Mesothelial cell of epicardium (in vitro differentiated cells): ENCODE results near the gene TATDN2. TPM values are rescaled to one million over a fixed set of nuclear protein-coding genes. Genes with fewer than 3 reads are reported as not detected.

Source experiments
- DNase-seq, 2 experiments: peaks; one replicate each; pipeline ENCODE4 v3.0.0; 2021; ENCODE audit warnings: low spot score in 2 of 2; ENCODE audit not compliant: unreplicated experiment in 2 of 2
- H3K27ac Mint-ChIP-seq: 2 replicates; pipeline ENCODE4 v1.8.0; 2021; ENCODE audit warnings: mixed read lengths
- H3K27me3 Mint-ChIP-seq: 2 replicates; pipeline ENCODE4 v1.8.0; 2021; ENCODE audit warnings: low read depth, mixed read lengths
- H3K36me3 Mint-ChIP-seq: 2 replicates; pipeline ENCODE4 v1.8.0; 2021; ENCODE audit warnings: mixed read lengths
- H3K4me1 Mint-ChIP-seq: 2 replicates; pipeline ENCODE4 v1.8.0; 2021; ENCODE audit warnings: mixed read lengths
- H3K4me3 Mint-ChIP-seq: 2 replicates; pipeline ENCODE4 v1.8.0; 2021; ENCODE audit warnings: mild to moderate bottlenecking, moderate library complexity, mixed read lengths
- H3K9me3 Mint-ChIP-seq: 2 replicates; pipeline ENCODE4 v1.8.0; 2021; ENCODE audit warnings: mixed read lengths
- total RNA-seq: library from RNA; stranded (reverse); gene quantifications from 3 replicates; pipeline ENCODE4 v1.2.1, GENCODE V29; 2021
- TF ChIP-seq, protein P1 (sequence below): fragments of 200-600 bp; sonication (generic); IDR thresholded peaks from one replicate; pipeline ENCODE4 v1.5.0; 2021; ENCODE audit warnings: antibody characterized with exemption; ENCODE audit not compliant: unreplicated experiment

Gene TATDN2
- total RNA-seq, 1 donor from 2014 or later, result 40.6 TPM

DNA sequence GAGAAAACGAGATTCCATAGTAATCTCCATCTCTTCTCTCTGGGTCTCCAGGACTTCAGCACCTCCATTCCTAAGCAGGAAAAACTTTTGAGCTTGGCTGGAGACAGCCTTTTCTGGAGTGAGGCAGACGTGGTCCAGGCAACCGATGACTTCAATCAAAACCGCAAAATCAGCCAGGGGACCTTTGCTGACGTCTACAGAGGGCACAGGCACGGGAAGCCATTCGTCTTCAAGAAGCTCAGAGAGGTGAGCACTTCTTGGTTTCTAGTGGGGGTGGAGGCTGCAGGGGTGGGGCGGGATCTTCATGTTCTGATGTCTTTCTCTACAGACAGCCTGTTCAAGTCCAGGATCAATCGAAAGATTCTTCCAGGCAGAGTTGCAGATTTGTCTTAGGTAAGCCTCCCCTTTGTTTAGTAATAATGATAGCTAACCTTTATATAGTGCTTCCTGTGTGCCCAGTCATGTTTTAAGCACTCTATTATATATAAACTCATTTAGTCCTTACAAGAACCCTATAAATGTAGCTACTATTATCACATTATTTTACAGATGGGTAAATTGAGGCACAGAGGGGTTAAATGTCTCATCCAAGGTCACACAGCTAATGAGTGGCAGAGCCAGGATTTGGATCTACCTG lies 35.0 kb upstream of the TATDN2 start:
- H3K4me1 Mint-ChIP-seq, result no peaks in the 10 kb centered on the region
- H3K27me3 Mint-ChIP-seq, result no peaks in the 10 kb centered on the region
- no peaks in the 10 kb centered on the region for H3K36me3 Mint-ChIP-seq
- H3K27ac Mint-ChIP-seq, result no peak overlapping the region
- DNase-seq, result no peak
- H3K9me3 Mint-ChIP-seq, result no peaks in the 10 kb centered on the region
- H3K4me3 Mint-ChIP-seq, result no peak overlapping the region
- TF ChIP-seq, protein P1, sequence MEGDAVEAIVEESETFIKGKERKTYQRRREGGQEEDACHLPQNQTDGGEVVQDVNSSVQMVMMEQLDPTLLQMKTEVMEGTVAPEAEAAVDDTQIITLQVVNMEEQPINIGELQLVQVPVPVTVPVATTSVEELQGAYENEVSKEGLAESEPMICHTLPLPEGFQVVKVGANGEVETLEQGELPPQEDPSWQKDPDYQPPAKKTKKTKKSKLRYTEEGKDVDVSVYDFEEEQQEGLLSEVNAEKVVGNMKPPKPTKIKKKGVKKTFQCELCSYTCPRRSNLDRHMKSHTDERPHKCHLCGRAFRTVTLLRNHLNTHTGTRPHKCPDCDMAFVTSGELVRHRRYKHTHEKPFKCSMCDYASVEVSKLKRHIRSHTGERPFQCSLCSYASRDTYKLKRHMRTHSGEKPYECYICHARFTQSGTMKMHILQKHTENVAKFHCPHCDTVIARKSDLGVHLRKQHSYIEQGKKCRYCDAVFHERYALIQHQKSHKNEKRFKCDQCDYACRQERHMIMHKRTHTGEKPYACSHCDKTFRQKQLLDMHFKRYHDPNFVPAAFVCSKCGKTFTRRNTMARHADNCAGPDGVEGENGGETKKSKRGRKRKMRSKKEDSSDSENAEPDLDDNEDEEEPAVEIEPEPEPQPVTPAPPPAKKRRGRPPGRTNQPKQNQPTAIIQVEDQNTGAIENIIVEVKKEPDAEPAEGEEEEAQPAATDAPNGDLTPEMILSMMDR, result no peak

DNA sequence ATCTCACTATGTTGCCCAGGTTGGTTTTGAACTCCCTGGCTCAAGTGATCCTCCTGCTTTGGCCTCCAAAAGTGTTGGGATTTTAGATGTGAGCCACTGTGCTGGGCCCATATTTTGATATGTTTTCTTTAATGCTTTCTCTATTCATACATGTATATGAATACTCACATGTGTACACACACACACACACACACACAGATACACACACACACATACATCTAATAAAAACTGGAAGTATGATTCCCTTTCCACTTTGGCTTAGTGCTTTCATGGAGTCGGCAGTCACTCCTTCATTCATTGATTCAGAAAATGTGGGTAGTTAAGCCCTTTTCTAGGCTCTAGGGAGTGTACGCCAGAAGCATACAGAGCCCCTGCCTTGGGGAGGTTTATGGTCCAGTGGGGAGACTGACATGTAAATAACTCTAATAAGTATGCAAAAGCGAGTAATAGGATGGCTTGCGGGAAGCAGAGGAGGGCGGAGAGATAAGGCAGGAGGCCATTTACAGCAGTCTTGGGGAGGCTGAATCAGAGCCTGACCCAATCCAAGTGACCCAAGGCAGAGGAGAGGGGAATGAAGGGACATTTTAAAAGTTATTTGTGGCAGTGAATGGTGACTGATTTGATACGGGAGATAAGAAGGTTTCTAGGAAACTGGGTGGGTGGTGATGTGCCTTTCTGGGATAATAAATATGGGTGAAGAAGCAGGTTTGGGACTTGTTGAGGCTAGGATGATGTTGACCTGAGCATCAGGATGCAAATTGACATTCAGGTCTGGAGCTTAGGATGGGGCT lies 32.5 kb upstream of the TATDN2 start:
- TF ChIP-seq, protein P1, result no peak
- DNase-seq, result no peak
- Mint-ChIP-seq H3K27me3 (no peaks in the 10 kb centered on the region), H3K36me3 (no peaks in the 10 kb centered on the region), H3K4me3 (no peak overlapping the region), H3K27ac (no peak overlapping the region), H3K4me1 (peaks cover 6% of the 10 kb centered on the region), H3K9me3 (no peaks in the 10 kb centered on the region)

DNA sequence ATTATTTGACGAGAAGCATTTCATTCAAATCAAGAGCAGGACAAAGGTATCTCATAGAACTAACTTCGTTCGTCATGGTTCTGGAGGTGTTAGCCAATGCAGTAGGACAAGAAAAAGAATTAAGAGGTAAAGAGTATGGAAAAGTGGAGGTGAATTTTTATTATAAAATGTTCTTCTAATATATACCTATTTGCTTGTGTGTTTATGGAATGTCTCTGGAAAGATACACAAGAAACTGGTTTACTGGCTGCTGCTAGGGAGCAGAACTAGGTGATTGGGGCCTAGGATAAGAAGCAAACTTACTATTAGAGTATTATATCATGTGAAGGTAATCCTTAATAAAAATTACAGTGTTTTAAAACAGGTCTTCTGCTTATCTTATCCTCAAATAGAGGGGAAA lies 30.9 kb upstream of the TATDN2 start:
- Mint-ChIP-seq H3K27me3 (no peaks in the 10 kb centered on the region), H3K9me3 (no peaks in the 10 kb centered on the region), H3K4me1 (peaks cover 6% of the 10 kb centered on the region), H3K27ac (no peak overlapping the region), H3K4me3 (no peak overlapping the region), H3K36me3 (peaks cover 2% of the 10 kb centered on the region)
- TF ChIP-seq, protein P1, result no peak
- DNase-seq, result no peak

DNA sequence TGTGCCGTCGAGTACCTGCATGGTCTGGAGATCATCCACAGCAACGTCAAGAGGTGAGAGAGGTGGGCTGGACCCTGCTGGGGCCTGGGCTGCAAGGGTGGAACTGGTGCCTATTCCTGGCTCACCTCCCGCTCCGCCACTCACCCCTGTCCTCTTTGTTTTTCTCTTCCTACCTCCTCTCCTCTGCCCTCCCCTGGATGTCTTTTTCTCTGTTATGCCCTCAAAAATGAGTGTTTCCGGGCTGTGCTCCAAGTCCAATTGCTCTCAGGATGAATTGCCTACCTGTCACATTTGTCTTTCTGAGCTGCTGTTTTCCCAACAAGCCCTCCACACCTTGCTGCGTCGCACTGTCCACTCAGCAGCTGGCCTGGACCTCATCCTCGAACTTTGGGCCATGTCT lies 28.5 kb upstream of the TATDN2 start:
- Mint-ChIP-seq H3K27me3 (no peaks in the 10 kb centered on the region), H3K27ac (peak overlapping the region; percentile 7), H3K4me3 (no peak overlapping the region), H3K36me3 (peaks cover 2% of the 10 kb centered on the region), H3K9me3 (no peaks in the 10 kb centered on the region), H3K4me1 (peaks cover 8% of the 10 kb centered on the region)
- TF ChIP-seq, protein P1, result no peak
- no peak for DNase-seq

DNA sequence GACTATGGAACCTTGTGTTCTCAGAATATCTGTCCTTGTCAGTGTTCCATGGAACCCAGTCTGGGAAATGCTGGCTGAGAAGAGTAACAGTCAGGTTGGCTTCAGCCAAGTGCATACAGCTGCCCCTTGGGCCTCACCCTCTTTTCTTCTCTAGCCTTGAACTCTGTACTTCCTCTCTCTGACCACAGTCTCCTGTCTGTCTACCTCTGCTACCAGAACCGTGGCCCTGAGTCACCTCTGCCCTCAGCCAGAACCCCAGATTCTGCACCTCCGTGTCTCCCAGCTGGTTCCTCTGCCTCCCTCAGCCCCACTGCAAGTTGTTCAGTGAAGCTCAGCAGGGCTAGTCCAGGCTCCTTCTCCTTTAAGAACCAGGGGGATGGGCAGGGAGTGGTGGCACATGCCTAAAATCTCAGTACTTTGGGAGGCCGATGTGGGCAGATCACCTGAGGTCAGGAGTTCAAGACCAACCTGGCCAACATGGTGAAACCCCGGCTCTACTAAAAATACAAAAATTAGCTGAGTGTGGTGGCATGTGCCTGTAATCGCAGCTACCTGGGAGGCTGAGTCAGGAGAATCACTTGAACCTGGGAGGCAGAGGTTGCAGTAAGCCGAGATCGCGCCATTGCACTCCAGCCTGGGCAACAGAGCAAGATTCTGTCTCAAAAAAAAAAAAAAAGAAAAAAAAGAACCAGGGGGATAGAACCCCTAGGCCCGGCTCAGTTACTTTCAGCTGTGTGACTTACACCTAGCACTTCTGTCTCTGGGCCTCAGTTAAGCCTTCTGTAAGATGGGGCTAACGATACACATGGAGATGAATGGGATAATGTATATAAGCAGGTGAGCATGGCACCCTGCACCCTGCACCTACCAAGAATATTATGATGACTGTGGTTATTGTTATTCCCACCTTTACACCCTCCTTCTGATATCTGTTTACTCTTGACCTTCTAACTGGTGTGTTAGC lies 24.3 kb upstream of the TATDN2 start:
- no peaks in the 10 kb centered on the region for H3K27me3 Mint-ChIP-seq
- DNase-seq, result no peak
- no peak overlapping the region for H3K27ac Mint-ChIP-seq
- peaks cover 11% of the 10 kb centered on the region for H3K4me1 Mint-ChIP-seq
- no peaks in the 10 kb centered on the region for H3K9me3 Mint-ChIP-seq
- TF ChIP-seq, protein P1, result no peak
- H3K4me3 Mint-ChIP-seq, result no peak overlapping the region
- peaks cover 2% of the 10 kb centered on the region for H3K36me3 Mint-ChIP-seq
